CD14-positive monocyte (primary cell): Measurements from ENCODE around the gene LST1. TPM values are rescaled to one million over a fixed set of nuclear protein-coding genes. Genes with fewer than 3 reads are reported as not detected.
A peak's percentile ranks its signal among the peaks of the same experiment; 100 is the strongest.

Experiments used
- DNase-seq, 3 donors: peaks; one replicate each; pipeline ENCODE4 v3.0.0-alpha.2; 2011 to 2022
- H2AFZ ChIP-seq: 2 replicates; pipeline ENCODE4 v1.6.0; 2012; ENCODE audit warnings: mild to moderate bottlenecking, low read depth, low read length, inconsistent platforms; ENCODE audit not compliant: insufficient read depth, poor library complexity, severe bottlenecking
- H3K27ac ChIP-seq, 2 donors: 1 replicate in 1 of 2; 2 replicates in 1 of 2; pipeline ENCODE4 v1.5.1; 2012 to 2013; ENCODE audit warnings: low read length in 2 of 2, control low read depth in 1 of 2, inconsistent platforms in 1 of 2, low read depth in 1 of 2, mild to moderate bottlenecking in 1 of 2
- H3K27me3 ChIP-seq, 2 donors: one replicate each; pipeline versions ENCODE4 v1.6.0 to v1.6.1; 2011 to 2013; ENCODE audit warnings: low read length in 2 of 2; ENCODE audit not compliant: control insufficient read depth in 2 of 2, insufficient read depth in 2 of 2
- H3K36me3 ChIP-seq, 2 donors: replicated peaks in 1 of 2; 1 replicate in 1 of 2; 2 replicates in 1 of 2; pipeline versions ENCODE4 v1.5.1 to v1.6.1; 2012 to 2013; ENCODE audit warnings: low read length in 2 of 2, control low read depth in 1 of 2, inconsistent platforms in 1 of 2, mild to moderate bottlenecking in 1 of 2; ENCODE audit not compliant: insufficient read depth in 2 of 2, control insufficient read depth in 1 of 2
- H3K4me1 ChIP-seq, 2 donors: 1 replicate in 1 of 2; 2 replicates in 1 of 2; pipeline versions ENCODE4 v1.5.1 to v1.6.1; 2012 to 2013; ENCODE audit warnings: low read length in 2 of 2, control low read depth in 1 of 2, inconsistent platforms in 1 of 2, mild to moderate bottlenecking in 1 of 2, moderate library complexity in 1 of 2; ENCODE audit not compliant: insufficient read depth in 2 of 2, control insufficient read depth in 1 of 2
- H3K4me2 ChIP-seq: replicated peaks from 2 replicates; pipeline ENCODE3; 2012; ENCODE audit warnings: low read length, moderate library complexity, mild to moderate bottlenecking; ENCODE audit not compliant: poor library complexity, severe bottlenecking; ENCODE audit errors: extremely low read depth
- H3K4me3 ChIP-seq, 3 experiments: fragments of 200-600 bp in 1 of 3; sonication (generic) in 1 of 3; replicated peaks in 1 of 3; 1 replicate in 2 of 3; 2 replicates in 1 of 3; pipeline ENCODE4 v1.5.1; 2011 to 2013; ENCODE audit warnings: low read length in 3 of 3, mild to moderate bottlenecking in 3 of 3, control low read depth in 2 of 3, low read depth in 2 of 3, inconsistent platforms in 1 of 3, moderate library complexity in 1 of 3
- H3K79me2 ChIP-seq: 2 replicates; pipeline ENCODE4 v1.6.0; 2012; ENCODE audit warnings: mild to moderate bottlenecking, control low read depth, inconsistent platforms, low read length, moderate library complexity; ENCODE audit not compliant: insufficient read depth
- H3K9ac ChIP-seq: 2 replicates; pipeline ENCODE4 v1.6.0; 2017; ENCODE audit warnings: low read length, mild to moderate bottlenecking; ENCODE audit not compliant: insufficient read depth, poor library complexity, severe bottlenecking
- H3K9me3 ChIP-seq, 2 donors: replicated peaks in 1 of 2; 1 replicate in 1 of 2; 2 replicates in 1 of 2; pipeline versions ENCODE4 v1.5.1 to v1.6.1; 2012 to 2013; ENCODE audit warnings: low read length in 2 of 2, control low read depth in 1 of 2; ENCODE audit not compliant: control insufficient read depth in 1 of 2, insufficient read depth in 1 of 2
- H4K20me1 ChIP-seq: 2 replicates; pipeline ENCODE4 v1.6.0; 2012; ENCODE audit warnings: mild to moderate bottlenecking, low read length, control low read depth, moderate library complexity; ENCODE audit not compliant: insufficient read depth
- H3K27ac Mint-ChIP-seq, 7 donors: one replicate each; pipeline ENCODE4 v1.8.0; 2020; ENCODE audit warnings: mild to moderate bottlenecking in 7 of 7, mixed read lengths in 7 of 7, moderate library complexity in 6 of 7, inconsistent platforms in 2 of 7
- H3K27me3 Mint-ChIP-seq, 3 donors: one replicate each; pipeline ENCODE4 v1.8.0; 2021 to 2022; ENCODE audit warnings: low read depth in 3 of 3, mild to moderate bottlenecking in 3 of 3, mixed read lengths in 3 of 3, moderate library complexity in 3 of 3, inconsistent platforms in 1 of 3
- H3K36me3 Mint-ChIP-seq, 2 donors: one replicate each; pipeline ENCODE4 v1.8.0; 2020; ENCODE audit warnings: mixed read lengths in 2 of 2, inconsistent platforms in 1 of 2, mild to moderate bottlenecking in 1 of 2
- H3K4me1 Mint-ChIP-seq: one replicate; pipeline ENCODE4 v1.8.0; 2020; ENCODE audit warnings: mild to moderate bottlenecking, mixed read lengths
- H3K4me3 Mint-ChIP-seq, 2 donors: one replicate each; pipeline ENCODE4 v1.8.0; 2020; ENCODE audit warnings: mild to moderate bottlenecking in 2 of 2, mixed read lengths in 2 of 2, moderate library complexity in 1 of 2
- H3K9me3 Mint-ChIP-seq, 7 donors: one replicate each; pipeline ENCODE4 v1.8.0; 2020 to 2022; ENCODE audit warnings: mixed read lengths in 7 of 7, mild to moderate bottlenecking in 6 of 7, moderate library complexity in 6 of 7, inconsistent platforms in 2 of 7
- WGBS: methylation state at CpG from one replicate; pipeline ENCODE4 v1.1.5; 2013; ENCODE audit warnings: missing lambda C conversion rate; ENCODE audit not compliant: insufficient coverage; 5-methylcytosine and 5-hydroxymethylcytosine counted together
- intact Hi-C, 2 donors: fragments of 100-400 bp; cut with micrococcal nuclease; formaldehyde crosslinking; loops; one replicate each; pipeline versions ENCODE4 v1.15.0 to v1.15.1; 2023
- polyA plus RNA-seq, 3 donors: library from polyadenylated mRNA; depleted of rRNA in 1 of 3; unstranded in 2 of 3; stranded (reverse) in 1 of 3; fragments of 300-500 nt in 2 of 3; fragments of >200 nt in 1 of 3; fragmentation: Illumina TruSeq in 2 of 3; gene quantifications; 1 replicate in 2 of 3; 2 replicates in 1 of 3; pipeline ENCODE4 v1.2.3, GENCODE V29; 2012 to 2021
- TF ChIP-seq, protein P1 (sequence below): fragments of 200-600 bp; IDR thresholded peaks from one replicate; pipeline ENCODE4 v1.8.0; 2022; ENCODE audit warnings: antibody characterized with exemption, mild to moderate bottlenecking

The LST1 gene
- polyA plus RNA-seq, 3 donors: 1,103 to 1,584 (median 1,202) TPM

DNA sequence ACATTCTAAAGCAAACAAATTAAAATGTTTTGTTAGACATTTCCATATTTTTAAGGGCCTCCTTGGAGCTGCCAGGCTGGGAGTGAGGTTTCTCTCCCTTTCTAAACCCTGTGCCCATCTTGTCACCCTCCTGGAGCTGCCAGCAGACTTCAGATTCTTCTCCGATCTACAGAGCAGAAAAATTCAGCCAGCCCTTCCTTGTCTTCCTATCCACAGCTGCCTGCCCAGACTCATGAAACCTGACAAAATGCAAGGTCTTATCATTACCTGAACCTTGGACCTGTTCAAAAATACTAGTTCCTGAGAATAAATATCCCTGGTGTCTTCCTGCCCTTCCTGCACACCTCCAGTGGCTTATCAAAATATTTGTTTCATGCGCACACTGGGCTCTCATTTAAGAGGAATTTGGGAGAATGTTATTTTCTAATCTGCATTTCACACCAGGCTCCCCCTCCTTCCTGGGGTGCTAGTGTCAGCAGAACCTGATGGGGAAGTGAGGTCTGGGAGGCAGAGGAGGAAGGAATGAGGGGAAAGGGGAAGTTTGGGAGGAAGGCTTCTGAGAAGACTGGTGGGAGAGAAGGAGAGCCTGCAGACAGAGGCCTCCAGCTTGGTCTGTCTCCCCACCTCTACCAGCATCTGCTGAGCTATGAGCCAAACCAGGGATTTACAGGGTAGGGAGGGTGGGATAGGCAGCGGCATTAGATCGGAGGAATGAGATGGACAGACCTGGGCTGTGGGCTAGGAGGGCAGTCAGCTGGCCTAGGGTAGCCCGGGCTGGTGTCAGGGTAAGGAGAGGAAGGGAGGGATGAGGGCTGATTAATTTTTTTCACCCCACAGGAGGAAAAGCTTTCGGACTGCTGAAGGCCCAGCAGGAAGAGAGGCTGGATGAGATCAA lies 28.9 kb downstream of the LST1 start, which contains the start of gene AIF1:
AIF1 (plus strand) TSS at position 551 of the 895 bp plus-strand sequence; CDS start at position 647, 96 bp downstream.
- peak within 1 kb of the TSS; percentile 74 for H3K9ac ChIP-seq
- peaks cover 45% of the 10 kb centered on the region for H3K79me2 ChIP-seq
- Mint-ChIP-seq H3K36me3 (peaks cover 12 to 25% of the 10 kb centered on the region in 2 donors), H3K27ac (peak within 1 kb of the TSS; percentile 87 to 96 (median 94)), H3K27me3 (peaks cover 0 to 1% (median 0%) of the 10 kb centered on the region in 3 donors), H3K4me1 (peaks cover 62% of the 10 kb centered on the region), H3K4me3 (peak within 1 kb of the TSS; percentile 91 to 96), H3K9me3 (peaks cover 0 to 1% (median 0%) of the 10 kb centered on the region in 7 donors)
- peaks cover 10% of the 10 kb centered on the region for H4K20me1 ChIP-seq
- H3K4me1 ChIP-seq: peaks cover 47 to 66% of the 10 kb centered on the region in 2 donors
- TF ChIP-seq, protein P1, sequence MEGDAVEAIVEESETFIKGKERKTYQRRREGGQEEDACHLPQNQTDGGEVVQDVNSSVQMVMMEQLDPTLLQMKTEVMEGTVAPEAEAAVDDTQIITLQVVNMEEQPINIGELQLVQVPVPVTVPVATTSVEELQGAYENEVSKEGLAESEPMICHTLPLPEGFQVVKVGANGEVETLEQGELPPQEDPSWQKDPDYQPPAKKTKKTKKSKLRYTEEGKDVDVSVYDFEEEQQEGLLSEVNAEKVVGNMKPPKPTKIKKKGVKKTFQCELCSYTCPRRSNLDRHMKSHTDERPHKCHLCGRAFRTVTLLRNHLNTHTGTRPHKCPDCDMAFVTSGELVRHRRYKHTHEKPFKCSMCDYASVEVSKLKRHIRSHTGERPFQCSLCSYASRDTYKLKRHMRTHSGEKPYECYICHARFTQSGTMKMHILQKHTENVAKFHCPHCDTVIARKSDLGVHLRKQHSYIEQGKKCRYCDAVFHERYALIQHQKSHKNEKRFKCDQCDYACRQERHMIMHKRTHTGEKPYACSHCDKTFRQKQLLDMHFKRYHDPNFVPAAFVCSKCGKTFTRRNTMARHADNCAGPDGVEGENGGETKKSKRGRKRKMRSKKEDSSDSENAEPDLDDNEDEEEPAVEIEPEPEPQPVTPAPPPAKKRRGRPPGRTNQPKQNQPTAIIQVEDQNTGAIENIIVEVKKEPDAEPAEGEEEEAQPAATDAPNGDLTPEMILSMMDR: no peak
- H2AFZ ChIP-seq: peak within 1 kb of the TSS; percentile 72
- peaks cover 4 to 11% of the 10 kb centered on the region in 2 donors for H3K36me3 ChIP-seq
- DNase-seq: peak; percentile 63 to 87 (median 81)
- H3K4me2 ChIP-seq: peak within 1 kb of the TSS; percentile 99
- peak within 1 kb of the TSS; percentile 75 to 99 (median 93) for H3K4me3 ChIP-seq
- H3K27me3 ChIP-seq: no peaks in the 10 kb centered on the region
- intact Hi-C loops: no loop called here
- peak within 1 kb of the TSS; percentile 78 to 86 for H3K27ac ChIP-seq
- 0% methylated on average over 1 of the region's 6 CpGs for WGBS
- no peaks in the 10 kb centered on the region for H3K9me3 ChIP-seq

DNA sequence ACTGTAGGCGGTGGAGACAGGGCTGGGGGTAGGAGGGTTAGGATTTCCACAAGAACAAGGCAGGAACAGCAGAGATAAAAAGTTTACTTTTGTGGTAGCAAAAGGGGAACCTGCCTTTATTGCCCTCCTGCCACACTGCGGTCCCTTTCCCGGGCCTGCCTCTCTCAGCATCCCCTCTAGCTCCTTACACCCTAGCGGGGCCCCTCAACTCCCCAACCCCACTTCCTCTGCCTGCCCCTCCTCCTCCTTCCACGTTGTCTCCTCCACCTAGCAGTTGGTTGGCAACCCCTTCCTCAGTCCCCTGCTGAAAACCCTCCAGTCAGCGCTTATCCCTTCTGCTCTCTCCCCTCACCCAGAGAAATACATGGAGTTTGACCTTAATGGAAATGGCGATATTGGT lies 29.7 kb downstream of the LST1 start:
- Histone ChIP-seq H3K4me2 (peak overlapping the region; percentile 99), H3K36me3 (peaks cover 4 to 11% of the 10 kb centered on the region in 2 donors), H3K9ac (peak overlapping the region; percentile 74), H3K27me3 (no peaks in the 10 kb centered on the region), H3K9me3 (no peaks in the 10 kb centered on the region), H3K4me3 (peak overlapping the region; percentile 75 to 99 (median 93)), H4K20me1 (peaks cover 10% of the 10 kb centered on the region), H3K27ac (peak overlapping the region; percentile 78 to 86), H2AFZ (peak overlapping the region; percentile 72), H3K79me2 (peaks cover 48% of the 10 kb centered on the region), H3K4me1 (peaks cover 47 to 66% of the 10 kb centered on the region in 2 donors)
- H3K27me3 Mint-ChIP-seq: no peaks in the 10 kb centered on the region
- intact Hi-C loops: no loop called here
- WGBS: 0% methylated on average over 5 of the region's 7 CpGs
- peak overlapping the region; percentile 91 to 96 for H3K4me3 Mint-ChIP-seq
- peaks cover 0 to 1% (median 0%) of the 10 kb centered on the region in 7 donors for H3K9me3 Mint-ChIP-seq
- peaks cover 12 to 25% of the 10 kb centered on the region in 2 donors for H3K36me3 Mint-ChIP-seq
- peak in 2 of 3 donors; percentile 46 to 51 for DNase-seq
- H3K4me1 Mint-ChIP-seq: peaks cover 61% of the 10 kb centered on the region
- H3K27ac Mint-ChIP-seq: peak overlapping the region; percentile 87 to 96 (median 94)
- TF ChIP-seq, protein P1: no peak
